ENCODE data around the gene RBFOX1. TPM values are rescaled to one million over a fixed set of nuclear protein-coding genes. Genes with fewer than 3 reads are reported as not detected.

RBFOX1 gene
- total RNA-seq, 1 experiment from 2014 or later: not detected

DNA sequence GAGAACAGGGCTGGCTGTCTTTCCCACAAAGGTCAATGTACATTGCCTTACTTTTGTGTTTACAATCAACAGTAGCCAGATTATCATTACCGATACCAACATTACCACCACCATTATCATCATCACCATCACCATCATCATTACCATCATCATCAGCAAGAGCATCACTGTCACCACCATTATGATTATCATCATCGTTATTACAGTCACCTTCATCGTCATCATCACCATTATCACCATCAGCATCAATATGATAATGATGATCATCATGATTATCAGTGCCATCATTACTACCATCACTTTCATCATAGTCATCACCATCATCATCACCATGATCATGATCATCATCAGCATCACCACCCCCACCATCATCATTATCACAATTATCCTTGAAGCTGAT, 43.3 kb upstream of the RBFOX1 start:
- no peak overlapping the region for H2AFZ ChIP-seq (ENCODE audit: low read depth, low read length, poor library complexity, severe bottlenecking)
- no peaks in the 10 kb centered on the region for H3K27me3 ChIP-seq (ENCODE audit: insufficient read depth, low read length)
- DNase-seq (ENCODE audit: low read depth, low spot score) (no peak), ATAC-seq (no peak)
- ChIA-PET POLR2A (no interaction called here), CTCF (no interaction called here), RAD21 (ENCODE audit: low non-redundant PET in 1 of 2, low total read pairs in 2 of 2, uncharacterized antibody in 2 of 2, unreplicated experiment in 2 of 2) (no interaction called here)
- peaks cover 7 to 34% of the 10 kb centered on the region in 2 experiments; a peak in 2 of 4 replicates for H3K9me3 ChIP-seq (ENCODE audit: control insufficient read depth in 1 of 2, insufficient read depth in 1 of 2, low read depth in 1 of 2, low read length in 2 of 2)
- no peaks in the 10 kb centered on the region for H3K9me2 ChIP-seq (ENCODE audit: insufficient read depth)
- BruUV-seq (replicated peaks): no TSS peak
- H3K79me2 ChIP-seq (ENCODE audit: insufficient read depth, low read length): no peaks in the 10 kb centered on the region
- no peak overlapping the region for H3K27ac ChIP-seq (ENCODE audit: low read depth, low read length)
- no peaks in the 10 kb centered on the region for H4K20me1 ChIP-seq (ENCODE audit: insufficient read depth)
- H3K4me1 ChIP-seq (ENCODE audit: control insufficient read depth in 1 of 2, insufficient read depth in 2 of 2, low read length in 2 of 2): no peaks in the 10 kb centered on the region
- TF ChIP-seq, protein P1, sequence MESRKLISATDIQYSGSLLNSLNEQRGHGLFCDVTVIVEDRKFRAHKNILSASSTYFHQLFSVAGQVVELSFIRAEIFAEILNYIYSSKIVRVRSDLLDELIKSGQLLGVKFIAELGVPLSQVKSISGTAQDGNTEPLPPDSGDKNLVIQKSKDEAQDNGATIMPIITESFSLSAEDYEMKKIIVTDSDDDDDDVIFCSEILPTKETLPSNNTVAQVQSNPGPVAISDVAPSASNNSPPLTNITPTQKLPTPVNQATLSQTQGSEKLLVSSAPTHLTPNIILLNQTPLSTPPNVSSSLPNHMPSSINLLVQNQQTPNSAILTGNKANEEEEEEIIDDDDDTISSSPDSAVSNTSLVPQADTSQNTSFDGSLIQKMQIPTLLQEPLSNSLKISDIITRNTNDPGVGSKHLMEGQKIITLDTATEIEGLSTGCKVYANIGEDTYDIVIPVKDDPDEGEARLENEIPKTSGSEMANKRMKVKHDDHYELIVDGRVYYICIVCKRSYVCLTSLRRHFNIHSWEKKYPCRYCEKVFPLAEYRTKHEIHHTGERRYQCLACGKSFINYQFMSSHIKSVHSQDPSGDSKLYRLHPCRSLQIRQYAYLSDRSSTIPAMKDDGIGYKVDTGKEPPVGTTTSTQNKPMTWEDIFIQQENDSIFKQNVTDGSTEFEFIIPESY (IDR thresholded peaks at IDR 0.05; ENCODE audit: extremely low read depth, insufficient replicate concordance, low read length): no peak
- TF ChIP-seq, protein P2, sequence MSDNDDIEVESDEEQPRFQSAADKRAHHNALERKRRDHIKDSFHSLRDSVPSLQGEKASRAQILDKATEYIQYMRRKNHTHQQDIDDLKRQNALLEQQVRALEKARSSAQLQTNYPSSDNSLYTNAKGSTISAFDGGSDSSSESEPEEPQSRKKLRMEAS (IDR thresholded peaks at IDR 0.05): no peak
- TF ChIP-seq EZH2phosphoT487 (IDR thresholded peaks at IDR 0.05; ENCODE audit: borderline replicate concordance): no peak
- TF ChIP-seq CEBPB (IDR thresholded peaks at IDR 0.05; ENCODE audit: low read depth): no peak
- no peak for TF ChIP-seq EGR1 (IDR thresholded peaks at IDR 0.05; ENCODE audit: low read depth)
- no peak for TF ChIP-seq POLR2A (IDR thresholded peaks at IDR 0.05; ENCODE audit: borderline replicate concordance, extremely low read depth, insufficient read depth, insufficient read length)
- no peak for TF ChIP-seq CBX3 (IDR thresholded peaks at IDR 0.05; ENCODE audit: low read depth)
- no peak for TF ChIP-seq YY1 (IDR thresholded peaks at IDR 0.05; ENCODE audit: extremely low read depth, insufficient replicate concordance, low read depth, low read length)
- no peak for TF ChIP-seq EZH2 (IDR thresholded peaks at IDR 0.05)
- intact Hi-C loops (cut with micrococcal nuclease): no loop called here
- H3K4me3 ChIP-seq (replicated peaks in 1 of 2; ENCODE audit: low read depth in 1 of 2, low read length in 2 of 2): no peak overlapping the region
- H3K4me2 ChIP-seq (ENCODE audit: low read length): no peak overlapping the region
- no peak overlapping the region for H3K9ac ChIP-seq (ENCODE audit: low read length)
- no peaks in the 10 kb centered on the region for H3K36me3 ChIP-seq (ENCODE audit: control insufficient read depth in 1 of 2, insufficient read depth in 2 of 2, low read length in 2 of 2)
